ENCODE measurements around the gene CADPS2.

Gene CADPS2

GRCh38 chr7:122416336-122416735 lies 469.9 kb downstream of the CADPS2 start:
- peaks cover 35% of the 10 kb centered on the region for H3K4me1 ChIP-seq (ENCODE audit: insufficient read depth, low read length)
- H3K27ac ChIP-seq (ENCODE audit: low read depth, low read length), result 0 out of 2 replicates have a peak overlapping the region, but pooled peaks have one; percentile 8
- no peaks in the 10 kb centered on the region for H3K9me3 ChIP-seq (ENCODE audit: insufficient read depth, low read depth, low read length)
- H3K9ac ChIP-seq (ENCODE audit: low read depth, low read length), result no peak overlapping the region
- H3K27me3 ChIP-seq (ENCODE audit: insufficient read depth, low read length), result no peaks in the 10 kb centered on the region
- no peaks in the 10 kb centered on the region for H3K36me3 ChIP-seq (ENCODE audit: insufficient read depth, low read length)
- no peak overlapping the region for H3K4me3 ChIP-seq (ENCODE audit: low read length)
- 77% methylated on average over 2 of the region's 2 CpGs for WGBS

- WGBS, result no CpG with 5 or more reads among the region's 1 CpG
- Histone ChIP-seq H3K4me1 (ENCODE audit: insufficient read depth, low read length) (peaks cover 35% of the 10 kb centered on the region), H3K9ac (ENCODE audit: low read depth, low read length) (no peak overlapping the region), H3K4me3 (ENCODE audit: low read length) (no peak overlapping the region), H3K9me3 (ENCODE audit: insufficient read depth, low read depth, low read length) (no peaks in the 10 kb centered on the region), H3K27me3 (ENCODE audit: insufficient read depth, low read length) (no peaks in the 10 kb centered on the region), H3K36me3 (ENCODE audit: insufficient read depth, low read length) (no peaks in the 10 kb centered on the region), H3K27ac (ENCODE audit: low read depth, low read length) (no peak overlapping the region)
Measured at GRCh38 chr7:122415510-122415909, 470.8 kb downstream of the CADPS2 start.

- H3K27ac ChIP-seq (ENCODE audit: low read depth, low read length), result no peak overlapping the region
- WGBS, result 80% methylated on average over 1 of the region's 1 CpG
- no peak overlapping the region for H3K4me3 ChIP-seq (ENCODE audit: low read length)
- no peaks in the 10 kb centered on the region for H3K9me3 ChIP-seq (ENCODE audit: insufficient read depth, low read depth, low read length)
- no peaks in the 10 kb centered on the region for H3K36me3 ChIP-seq (ENCODE audit: insufficient read depth, low read length)
- peaks cover 35% of the 10 kb centered on the region for H3K4me1 ChIP-seq (ENCODE audit: insufficient read depth, low read length)
- H3K27me3 ChIP-seq (ENCODE audit: insufficient read depth, low read length), result no peaks in the 10 kb centered on the region
- no peak overlapping the region for H3K9ac ChIP-seq (ENCODE audit: low read depth, low read length)
Measured at GRCh38 chr7:122413339-122413738, 472.9 kb downstream of the CADPS2 start.

- no peak overlapping the region for H3K9ac ChIP-seq (ENCODE audit: low read depth, low read length)
- 96% methylated on average over 1 of the region's 1 CpG for WGBS
- H3K4me1 ChIP-seq (ENCODE audit: insufficient read depth, low read length), result peaks cover 35% of the 10 kb centered on the region
- H3K27me3 ChIP-seq (ENCODE audit: insufficient read depth, low read length), result no peaks in the 10 kb centered on the region
- no peak overlapping the region for H3K27ac ChIP-seq (ENCODE audit: low read depth, low read length)
- no peaks in the 10 kb centered on the region for H3K9me3 ChIP-seq (ENCODE audit: insufficient read depth, low read depth, low read length)
- no peaks in the 10 kb centered on the region for H3K36me3 ChIP-seq (ENCODE audit: insufficient read depth, low read length)
- H3K4me3 ChIP-seq (ENCODE audit: low read length), result no peak overlapping the region
Measured at GRCh38 chr7:122412883-122413282, 473.4 kb downstream of the CADPS2 start.

GRCh38 chr7:122412441-122412840 lies 473.8 kb downstream of the CADPS2 start:
- H3K9ac ChIP-seq (ENCODE audit: low read depth, low read length), result no peak overlapping the region
- no peak overlapping the region for H3K27ac ChIP-seq (ENCODE audit: low read depth, low read length)
- no peak overlapping the region for H3K4me3 ChIP-seq (ENCODE audit: low read length)
- H3K9me3 ChIP-seq (ENCODE audit: insufficient read depth, low read depth, low read length), result no peaks in the 10 kb centered on the region
- no peaks in the 10 kb centered on the region for H3K27me3 ChIP-seq (ENCODE audit: insufficient read depth, low read length)
- H3K36me3 ChIP-seq (ENCODE audit: insufficient read depth, low read length), result no peaks in the 10 kb centered on the region
- WGBS, result 91% methylated on average over 4 of the region's 6 CpGs
- peaks cover 37% of the 10 kb centered on the region for H3K4me1 ChIP-seq (ENCODE audit: insufficient read depth, low read length)

GRCh38 chr7:122407195-122407594 lies 479.1 kb downstream of the CADPS2 start:
- Histone ChIP-seq H3K27me3 (ENCODE audit: insufficient read depth, low read length) (no peaks in the 10 kb centered on the region), H3K9ac (ENCODE audit: low read depth, low read length) (no peak overlapping the region), H3K36me3 (ENCODE audit: insufficient read depth, low read length) (no peaks in the 10 kb centered on the region), H3K27ac (ENCODE audit: low read depth, low read length) (no peak overlapping the region), H3K4me1 (ENCODE audit: insufficient read depth, low read length) (peaks cover 22% of the 10 kb centered on the region), H3K4me3 (ENCODE audit: low read length) (no peak overlapping the region), H3K9me3 (ENCODE audit: insufficient read depth, low read depth, low read length) (no peaks in the 10 kb centered on the region)
- 50% methylated on average over 6 of the region's 6 CpGs for WGBS

- Histone ChIP-seq H3K9ac (ENCODE audit: low read depth, low read length) (no peak overlapping the region), H3K9me3 (ENCODE audit: insufficient read depth, low read depth, low read length) (no peaks in the 10 kb centered on the region), H3K27me3 (ENCODE audit: insufficient read depth, low read length) (no peaks in the 10 kb centered on the region), H3K4me3 (ENCODE audit: low read length) (no peak overlapping the region), H3K27ac (ENCODE audit: low read depth, low read length) (0 out of 2 replicates have a peak overlapping the region, but pooled peaks have one; percentile 7), H3K36me3 (ENCODE audit: insufficient read depth, low read length) (no peaks in the 10 kb centered on the region), H3K4me1 (ENCODE audit: insufficient read depth, low read length) (peaks cover 35% of the 10 kb centered on the region)
- WGBS, result no CpG with 5 or more reads among the region's 1 CpG
Measured at GRCh38 chr7:122403113-122403512, 483.1 kb downstream of the CADPS2 start.

- WGBS, result 9% methylated on average over 4 of the region's 4 CpGs
- no peaks in the 10 kb centered on the region for H3K9me3 ChIP-seq (ENCODE audit: insufficient read depth, low read depth, low read length)
- no peak overlapping the region for H3K4me3 ChIP-seq (ENCODE audit: low read length)
- no peaks in the 10 kb centered on the region for H3K36me3 ChIP-seq (ENCODE audit: insufficient read depth, low read length)
- H3K27me3 ChIP-seq (ENCODE audit: insufficient read depth, low read length), result no peaks in the 10 kb centered on the region
- no peak overlapping the region for H3K27ac ChIP-seq (ENCODE audit: low read depth, low read length)
- H3K9ac ChIP-seq (ENCODE audit: low read depth, low read length), result no peak overlapping the region
- peaks cover 40% of the 10 kb centered on the region for H3K4me1 ChIP-seq (ENCODE audit: insufficient read depth, low read length)
Measured at GRCh38 chr7:122402235-122402634, 484.0 kb downstream of the CADPS2 start.

GRCh38 chr7:122397381-122397780 lies 488.9 kb downstream of the CADPS2 start:
- H3K4me3 ChIP-seq (ENCODE audit: low read length), result no peak overlapping the region
- H3K9ac ChIP-seq (ENCODE audit: low read depth, low read length), result no peak overlapping the region
- H3K36me3 ChIP-seq (ENCODE audit: insufficient read depth, low read length), result no peaks in the 10 kb centered on the region
- 80% methylated on average over 1 of the region's 1 CpG for WGBS
- H3K27me3 ChIP-seq (ENCODE audit: insufficient read depth, low read length), result no peaks in the 10 kb centered on the region
- no peaks in the 10 kb centered on the region for H3K9me3 ChIP-seq (ENCODE audit: insufficient read depth, low read depth, low read length)
- H3K4me1 ChIP-seq (ENCODE audit: insufficient read depth, low read length), result peaks cover 29% of the 10 kb centered on the region
- H3K27ac ChIP-seq (ENCODE audit: low read depth, low read length), result no peak overlapping the region

GRCh38 chr7:122394512-122394911 lies 491.7 kb downstream of the CADPS2 start:
- Histone ChIP-seq H3K4me1 (ENCODE audit: insufficient read depth, low read length) (peaks cover 18% of the 10 kb centered on the region), H3K9ac (ENCODE audit: low read depth, low read length) (no peak overlapping the region), H3K27me3 (ENCODE audit: insufficient read depth, low read length) (no peaks in the 10 kb centered on the region), H3K9me3 (ENCODE audit: insufficient read depth, low read depth, low read length) (no peaks in the 10 kb centered on the region), H3K36me3 (ENCODE audit: insufficient read depth, low read length) (no peaks in the 10 kb centered on the region), H3K4me3 (ENCODE audit: low read length) (no peak overlapping the region), H3K27ac (ENCODE audit: low read depth, low read length) (no peak overlapping the region)

- no peak overlapping the region for H3K27ac ChIP-seq (ENCODE audit: low read depth, low read length)
- WGBS, result 95% methylated on average over 1 of the region's 1 CpG
- peaks cover 27% of the 10 kb centered on the region for H3K4me1 ChIP-seq (ENCODE audit: insufficient read depth, low read length)
- no peak overlapping the region for H3K9ac ChIP-seq (ENCODE audit: low read depth, low read length)
- H3K9me3 ChIP-seq (ENCODE audit: insufficient read depth, low read depth, low read length), result no peaks in the 10 kb centered on the region
- H3K27me3 ChIP-seq (ENCODE audit: insufficient read depth, low read length), result no peaks in the 10 kb centered on the region
- no peaks in the 10 kb centered on the region for H3K36me3 ChIP-seq (ENCODE audit: insufficient read depth, low read length)
- H3K4me3 ChIP-seq (ENCODE audit: low read length), result no peak overlapping the region
Measured at GRCh38 chr7:122384528-122384927, 501.7 kb downstream of the CADPS2 start.

- 84% methylated on average over 2 of the region's 3 CpGs for WGBS
- Histone ChIP-seq H3K9me3 (ENCODE audit: insufficient read depth, low read depth, low read length) (no peaks in the 10 kb centered on the region), H3K27ac (ENCODE audit: low read depth, low read length) (no peak overlapping the region)
Measured at GRCh38 chr7:122383934-122384333, 502.3 kb downstream of the CADPS2 start.

More at GRCh38 chr7:122383934-122384333, 502.3 kb downstream of the CADPS2 start:
- Histone ChIP-seq H3K4me1 (ENCODE audit: insufficient read depth, low read length) (peaks cover 33% of the 10 kb centered on the region), H3K36me3 (ENCODE audit: insufficient read depth, low read length) (no peaks in the 10 kb centered on the region), H3K27me3 (ENCODE audit: insufficient read depth, low read length) (no peaks in the 10 kb centered on the region), H3K9ac (ENCODE audit: low read depth, low read length) (no peak overlapping the region), H3K4me3 (ENCODE audit: low read length) (no peak overlapping the region)

Measured in HUES64 (cell line).